OCI-LY7 (cell line): ENCODE data around the gene FAM171A1. TPM values are rescaled to one million over a fixed set of nuclear protein-coding genes. Genes with fewer than 3 reads are reported as not detected.

Experiments used
- BruUV-seq: library from RNA; stranded (reverse); fragments of 400-500 nt; replicated peaks from 2 replicates; lab custom pipeline; 2021; lab: Mats Ljungman, UMichigan
- CTCF ChIA-PET: fragments of 300-600 bp; sonication (Branson Sonifier 250); formaldehyde crosslinking; loops from one replicate; lab custom pipeline; 2022; ENCODE audit warnings: antibody characterized with exemption; ENCODE audit not compliant: unreplicated experiment; lab: Charles Lee
- POLR2A ChIA-PET: fragments of 300-600 bp; sonication (Branson Sonifier 250); formaldehyde crosslinking; loops from one replicate; lab custom pipeline; 2022; ENCODE audit warnings: antibody characterized with exemption; lab: Charles Lee
- DNase-seq: peaks from one replicate; pipeline ENCODE4 v3.0.0-alpha.2; 2015; ENCODE audit warnings: low spot score
- H2AFZ ChIP-seq: fragments of 200-600 bp; sonication (generic), shearing (Covaris generic); 2 replicates; pipeline ENCODE4 v1.6.1; 2014; ENCODE audit warnings: mild to moderate bottlenecking, antibody characterized with exemption, low read length, moderate library complexity
- H3K27ac ChIP-seq: fragments of 200-600 bp; sonication (generic); 2 replicates; pipeline ENCODE4 v1.5.1; 2014; ENCODE audit warnings: mixed run types, low read depth, mild to moderate bottlenecking, moderate library complexity, low read length, inconsistent platforms; ENCODE audit not compliant: poor library complexity, severe bottlenecking
- H3K36me3 ChIP-seq: fragments of 200-600 bp; sonication (generic); 2 replicates; pipeline ENCODE4 v1.6.1; 2014; ENCODE audit warnings: mild to moderate bottlenecking, antibody characterized with exemption, low read length, moderate library complexity, mixed read lengths; ENCODE audit not compliant: insufficient read depth
- H3K4me1 ChIP-seq: fragments of 200-600 bp; sonication (generic); 2 replicates; pipeline ENCODE4 v1.5.1; 2014; ENCODE audit warnings: mild to moderate bottlenecking, low read length; ENCODE audit not compliant: insufficient read depth, poor library complexity, severe bottlenecking
- H3K4me2 ChIP-seq: fragments of 200-600 bp; sonication (generic); 2 replicates; pipeline ENCODE4 v1.6.1; 2014; ENCODE audit warnings: mild to moderate bottlenecking, low read length
- H3K4me3 ChIP-seq: fragments of 200-600 bp; sonication (generic); 2 replicates; pipeline ENCODE4 v1.5.1; 2014; ENCODE audit warnings: mild to moderate bottlenecking, low read depth, low read length; ENCODE audit not compliant: poor library complexity, severe bottlenecking
- H3K79me2 ChIP-seq: fragments of 200-600 bp; sonication (generic); 2 replicates; pipeline ENCODE4 v1.6.1; 2016; ENCODE audit warnings: low read depth, mild to moderate bottlenecking, low read length, moderate library complexity, mixed read lengths; ENCODE audit not compliant: insufficient read depth
- H3K9me2 ChIP-seq: fragments of 200-600 bp; sonication (generic); 2 replicates; pipeline ENCODE4 v1.6.1; 2016; ENCODE audit warnings: mild to moderate bottlenecking, low read length, mixed read lengths; ENCODE audit not compliant: insufficient read depth
- H3K9me3 ChIP-seq: fragments of 200-600 bp; sonication (generic); 2 replicates; pipeline ENCODE4 v1.6.1; 2014; ENCODE audit warnings: mild to moderate bottlenecking, mixed run types, low read length, mixed read lengths
- H4K20me1 ChIP-seq: fragments of 200-600 bp; sonication (generic); 2 replicates; pipeline ENCODE4 v1.6.1; 2014; ENCODE audit warnings: mild to moderate bottlenecking, antibody characterized with exemption, low read length, moderate library complexity, mixed read lengths; ENCODE audit not compliant: insufficient read depth
- EZH2phosphoT487 ChIP-seq: fragments of 200-600 bp; sonication (generic); IDR thresholded peaks from 2 replicates; pipeline ENCODE4 v1.6.1; 2018; ENCODE audit warnings: low read depth, borderline replicate concordance, mild to moderate bottlenecking, mixed run types, antibody characterized with exemption, low read length, moderate library complexity, mixed read lengths
- intact Hi-C: fragments of 100-400 bp; cut with micrococcal nuclease; formaldehyde crosslinking; loops from one replicate; pipeline ENCODE4 v1.10.0; 2022; ENCODE audit not compliant: unreplicated experiment
- total RNA-seq, 2 experiments: library from RNA; depleted of rRNA in 1 of 2; stranded (reverse); fragments of >200 nt in 1 of 2; shearing (Covaris generic) in 1 of 2; gene quantifications; 2 replicates each; pipeline ENCODE4 v1.2.3, GENCODE V29; 2014 to 2022
- TF ChIP-seq, protein P1 (sequence below): fragments of 200-600 bp; sonication (generic); conservative IDR thresholded peaks from 2 replicates; pipeline ENCODE4 v1.5.1; 2014; ENCODE audit warnings: mild to moderate bottlenecking, antibody characterized with exemption, low read length, moderate library complexity, mixed read lengths

The FAM171A1 gene
- total RNA-seq, 2 experiments from 2014 or later: not detected

DNA sequence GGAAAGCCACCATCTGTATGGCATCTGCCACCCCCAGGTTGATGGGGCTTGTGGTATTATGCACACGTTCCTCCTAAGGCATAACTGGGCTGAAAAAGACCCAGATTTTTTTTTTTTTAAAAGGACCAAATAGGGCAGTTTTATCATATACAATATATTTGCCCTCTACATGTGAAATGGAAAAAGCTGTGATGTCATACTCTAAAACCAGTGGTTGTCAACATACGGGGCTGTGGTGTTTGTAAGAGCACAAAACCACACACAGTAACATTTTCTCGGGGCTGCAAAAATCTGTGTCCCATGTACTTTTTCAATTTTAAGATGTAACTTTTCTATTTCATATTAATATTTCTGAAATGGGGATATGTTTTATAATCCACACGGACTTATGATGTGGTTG, 34.9 kb downstream of the FAM171A1 start:
- ChIA-PET POLR2A (no interaction called here), CTCF (no interaction called here)
- Histone ChIP-seq H3K4me1 (no peaks in the 10 kb centered on the region), H2AFZ (no peak overlapping the region), H4K20me1 (no peaks in the 10 kb centered on the region), H3K4me2 (no peak overlapping the region), H3K79me2 (no peaks in the 10 kb centered on the region), H3K9me2 (no peaks in the 10 kb centered on the region), H3K36me3 (no peaks in the 10 kb centered on the region), H3K9me3 (no peaks in the 10 kb centered on the region), H3K27ac (no peak overlapping the region), H3K4me3 (no peak overlapping the region)
- DNase-seq: no peak
- no peak for TF ChIP-seq EZH2phosphoT487
- TF ChIP-seq, protein P1, sequence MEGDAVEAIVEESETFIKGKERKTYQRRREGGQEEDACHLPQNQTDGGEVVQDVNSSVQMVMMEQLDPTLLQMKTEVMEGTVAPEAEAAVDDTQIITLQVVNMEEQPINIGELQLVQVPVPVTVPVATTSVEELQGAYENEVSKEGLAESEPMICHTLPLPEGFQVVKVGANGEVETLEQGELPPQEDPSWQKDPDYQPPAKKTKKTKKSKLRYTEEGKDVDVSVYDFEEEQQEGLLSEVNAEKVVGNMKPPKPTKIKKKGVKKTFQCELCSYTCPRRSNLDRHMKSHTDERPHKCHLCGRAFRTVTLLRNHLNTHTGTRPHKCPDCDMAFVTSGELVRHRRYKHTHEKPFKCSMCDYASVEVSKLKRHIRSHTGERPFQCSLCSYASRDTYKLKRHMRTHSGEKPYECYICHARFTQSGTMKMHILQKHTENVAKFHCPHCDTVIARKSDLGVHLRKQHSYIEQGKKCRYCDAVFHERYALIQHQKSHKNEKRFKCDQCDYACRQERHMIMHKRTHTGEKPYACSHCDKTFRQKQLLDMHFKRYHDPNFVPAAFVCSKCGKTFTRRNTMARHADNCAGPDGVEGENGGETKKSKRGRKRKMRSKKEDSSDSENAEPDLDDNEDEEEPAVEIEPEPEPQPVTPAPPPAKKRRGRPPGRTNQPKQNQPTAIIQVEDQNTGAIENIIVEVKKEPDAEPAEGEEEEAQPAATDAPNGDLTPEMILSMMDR: no peak
- no TSS peak for BruUV-seq
- intact Hi-C loops: no loop called here

DNA sequence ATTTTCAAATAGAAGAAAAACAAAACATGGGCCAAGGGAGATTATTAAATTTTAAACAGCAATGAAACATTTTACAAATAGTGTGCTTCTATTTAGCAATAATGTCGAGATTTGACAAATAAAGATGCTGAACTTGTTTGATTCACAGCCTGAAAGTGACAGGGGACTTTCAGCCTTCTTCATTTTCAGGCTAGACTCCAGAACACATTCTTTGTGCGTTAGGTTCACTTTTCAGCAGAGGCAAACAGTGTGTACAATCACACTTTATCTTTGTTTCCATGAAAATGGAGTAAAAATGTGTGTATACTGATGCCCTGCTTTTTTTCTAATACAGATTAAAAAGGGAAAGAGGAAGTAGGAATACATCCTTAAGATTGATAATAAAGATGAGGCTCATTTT, 35.6 kb downstream of the FAM171A1 start:
- Histone ChIP-seq H3K79me2 (no peaks in the 10 kb centered on the region), H3K27ac (no peak overlapping the region), H3K4me1 (no peaks in the 10 kb centered on the region), H3K4me3 (no peak overlapping the region), H4K20me1 (no peaks in the 10 kb centered on the region), H3K9me3 (no peaks in the 10 kb centered on the region), H3K9me2 (no peaks in the 10 kb centered on the region), H3K36me3 (no peaks in the 10 kb centered on the region), H3K4me2 (no peak overlapping the region), H2AFZ (no peak overlapping the region)
- DNase-seq: no peak
- CTCF ChIA-PET: no interaction called here
- POLR2A ChIA-PET: no interaction called here
- no peak for TF ChIP-seq EZH2phosphoT487
- TF ChIP-seq, protein P1: no peak
- BruUV-seq: no TSS peak
- intact Hi-C loops: no loop called here

DNA sequence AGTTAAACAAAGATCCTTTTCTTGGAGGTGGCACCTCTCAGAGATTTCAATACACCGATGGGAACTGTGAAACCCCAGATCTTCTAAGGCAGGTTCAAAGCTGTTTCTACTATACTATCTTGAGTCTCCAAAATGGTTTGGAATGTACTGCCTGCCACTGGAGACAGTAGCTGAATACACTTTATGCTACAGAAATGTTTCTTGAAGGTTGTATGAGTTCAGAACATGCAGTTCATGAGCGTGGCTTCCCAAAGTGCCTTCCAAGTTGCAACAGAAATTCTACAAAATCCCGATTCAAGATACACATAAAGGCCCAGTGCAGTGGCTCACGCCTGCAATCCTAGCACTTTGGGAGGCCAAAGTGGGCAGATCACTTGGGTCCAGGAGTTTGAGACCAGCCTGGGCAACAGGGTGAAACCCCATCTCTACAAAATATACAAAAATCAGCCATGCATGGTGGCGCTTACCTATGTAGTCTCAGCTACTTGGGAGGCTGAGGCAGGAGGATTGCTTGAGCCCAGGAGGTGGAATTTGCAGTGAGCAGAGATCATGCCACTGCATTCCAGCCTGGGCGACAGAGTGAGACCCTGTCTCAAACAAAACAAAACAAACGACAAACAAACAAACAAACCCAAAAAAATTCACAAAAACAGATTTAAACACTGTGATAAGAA, 36.3 kb downstream of the FAM171A1 start:
- no peak overlapping the region for H3K4me2 ChIP-seq
- DNase-seq: no peak
- no peaks in the 10 kb centered on the region for H3K9me3 ChIP-seq
- no peaks in the 10 kb centered on the region for H3K36me3 ChIP-seq
- ChIA-PET POLR2A (no interaction called here), CTCF (no interaction called here)
- no peak for TF ChIP-seq EZH2phosphoT487
- TF ChIP-seq, protein P1: no peak
- no peak overlapping the region for H3K27ac ChIP-seq
- intact Hi-C loops: no loop called here
- H3K79me2 ChIP-seq: no peaks in the 10 kb centered on the region
- no peaks in the 10 kb centered on the region for H3K9me2 ChIP-seq
- H3K4me1 ChIP-seq: no peaks in the 10 kb centered on the region
- no peaks in the 10 kb centered on the region for H4K20me1 ChIP-seq
- H3K4me3 ChIP-seq: no peak overlapping the region
- no peak overlapping the region for H2AFZ ChIP-seq
- BruUV-seq: no TSS peak
